Testis (tissue), 2 donors: ENCODE results near the gene KIF26B.

ENCODE experiments used
- CTCF ChIP-seq, 3 experiments: fragments of 450-650 bp in 2 of 3; fragments of 200-600 bp in 1 of 3; sonication (generic) in 1 of 3; IDR thresholded peaks; one replicate each; pipeline ENCODE4 v1.5.1; 2016 to 2019; ENCODE audit warnings: antibody characterized with exemption in 3 of 3, mild to moderate bottlenecking in 2 of 3, moderate library complexity in 1 of 3
- POLR2A ChIP-seq: fragments of 450-650 bp; IDR thresholded peaks from one replicate; pipeline ENCODE4 v1.6.1; 2017; ENCODE audit warnings: antibody characterized with exemption, mild to moderate bottlenecking, moderate library complexity

GRCh38 chr1:245700631-245701030 is 545.8 kb downstream of the KIF26B start:
- no peak for TF ChIP-seq CTCF (IDR thresholded peaks at IDR 0.05)
- TF ChIP-seq POLR2A, result no peak
